ENCODE measurements around the gene DUSP5.
A peak's percentile ranks its signal among the peaks of the same experiment; 100 is the strongest.

DUSP5 gene

GRCh38 chr10:110471566-110472139 lies 26.1 kb upstream of the DUSP5 start:
- H3K27ac Mint-ChIP-seq = peak overlapping the region in 1 of 2 donors; percentile 27
- ATAC-seq (no peak), DNase-seq (no peak)
- H3K9me3 Mint-ChIP-seq = no peaks in the 10 kb centered on the region
- no peak overlapping the region for H3K4me3 Mint-ChIP-seq
- no peaks in the 10 kb centered on the region for H3K4me1 Mint-ChIP-seq
- no peaks in the 10 kb centered on the region for H3K27me3 Mint-ChIP-seq

GRCh38 chr10:110474017-110474416 lies 23.7 kb upstream of the DUSP5 start:
- DNase-seq (no peak), ATAC-seq (no peak)
- Mint-ChIP-seq H3K27me3 (no peaks in the 10 kb centered on the region), H3K4me3 (no peak overlapping the region), H3K27ac (no peak overlapping the region), H3K9me3 (no peaks in the 10 kb centered on the region), H3K4me1 (no peaks in the 10 kb centered on the region)

GRCh38 chr10:110474826-110475225 lies 22.9 kb upstream of the DUSP5 start:
- no peaks in the 10 kb centered on the region for H3K9me3 Mint-ChIP-seq
- H3K27ac Mint-ChIP-seq = no peak overlapping the region
- no peak for DNase-seq
- no peak for ATAC-seq
- H3K4me3 Mint-ChIP-seq = no peak overlapping the region
- H3K27me3 Mint-ChIP-seq = no peaks in the 10 kb centered on the region
- no peaks in the 10 kb centered on the region for H3K4me1 Mint-ChIP-seq

GRCh38 chr10:110475722-110476515 lies 21.8 kb upstream of the DUSP5 start:
- ATAC-seq = no peak
- no peaks in the 10 kb centered on the region for H3K27me3 Mint-ChIP-seq
- no peak overlapping the region for H3K27ac Mint-ChIP-seq
- no peak overlapping the region for H3K4me3 Mint-ChIP-seq
- no peaks in the 10 kb centered on the region for H3K9me3 Mint-ChIP-seq
- DNase-seq = no peak
- H3K4me1 Mint-ChIP-seq = no peaks in the 10 kb centered on the region

- H3K4me3 Mint-ChIP-seq = no peak overlapping the region
- H3K27me3 Mint-ChIP-seq = no peaks in the 10 kb centered on the region
- H3K4me1 Mint-ChIP-seq = no peaks in the 10 kb centered on the region
- H3K27ac Mint-ChIP-seq = no peak overlapping the region
- no peak for DNase-seq
- ATAC-seq = no peak
- no peaks in the 10 kb centered on the region for H3K9me3 Mint-ChIP-seq
These were observed 18.0 kb upstream of the DUSP5 start for GRCh38 chr10:110479710-110480109.

- no peak for DNase-seq
- Mint-ChIP-seq H3K4me3 (no peak overlapping the region), H3K27me3 (no peaks in the 10 kb centered on the region), H3K27ac (no peak overlapping the region), H3K4me1 (no peaks in the 10 kb centered on the region), H3K9me3 (no peaks in the 10 kb centered on the region)
- no peak for ATAC-seq
These were observed 17.3 kb upstream of the DUSP5 start for GRCh38 chr10:110480387-110480786.

- DNase-seq (no peak), ATAC-seq (no peak)
- Mint-ChIP-seq H3K9me3 (no peaks in the 10 kb centered on the region), H3K27me3 (no peaks in the 10 kb centered on the region), H3K27ac (no peak overlapping the region), H3K4me3 (no peak overlapping the region), H3K4me1 (no peaks in the 10 kb centered on the region)
These were observed 15.8 kb upstream of the DUSP5 start for GRCh38 chr10:110481919-110482318.

GRCh38 chr10:110483633-110484032 lies 14.1 kb upstream of the DUSP5 start:
- peaks cover 15% of the 10 kb centered on the region for H3K4me1 Mint-ChIP-seq
- no peak for DNase-seq
- no peak for ATAC-seq
- peaks cover 8% of the 10 kb centered on the region for H3K27me3 Mint-ChIP-seq
- no peak overlapping the region for H3K27ac Mint-ChIP-seq
- no peaks in the 10 kb centered on the region for H3K9me3 Mint-ChIP-seq
- H3K4me3 Mint-ChIP-seq = no peak overlapping the region

- Mint-ChIP-seq H3K4me3 (no peak overlapping the region), H3K27me3 (peaks cover 24% of the 10 kb centered on the region), H3K27ac (no peak overlapping the region), H3K9me3 (no peaks in the 10 kb centered on the region), H3K4me1 (peaks cover 23% of the 10 kb centered on the region)
- DNase-seq (no peak), ATAC-seq (no peak)
These were observed 12.2 kb upstream of the DUSP5 start for GRCh38 chr10:110485541-110485940.

- H3K4me3 Mint-ChIP-seq = no peak overlapping the region
- H3K27me3 Mint-ChIP-seq = peaks cover 26% of the 10 kb centered on the region
- H3K9me3 Mint-ChIP-seq = no peaks in the 10 kb centered on the region
- no peak for ATAC-seq
- no peak overlapping the region for H3K27ac Mint-ChIP-seq
- H3K4me1 Mint-ChIP-seq = peaks cover 23% of the 10 kb centered on the region
- DNase-seq = no peak
These were observed 10.9 kb upstream of the DUSP5 start for GRCh38 chr10:110486680-110487410.

- no peak for ATAC-seq
- Mint-ChIP-seq H3K27me3 (peaks cover 26% of the 10 kb centered on the region), H3K27ac (no peak overlapping the region), H3K4me3 (no peak overlapping the region), H3K9me3 (no peaks in the 10 kb centered on the region), H3K4me1 (peaks cover 23% of the 10 kb centered on the region)
- DNase-seq = no peak
These were observed 10.0 kb upstream of the DUSP5 start for GRCh38 chr10:110487411-110488331.

- no peaks in the 10 kb centered on the region for H3K9me3 Mint-ChIP-seq
- no peak for ATAC-seq
- peaks cover 26% of the 10 kb centered on the region for H3K27me3 Mint-ChIP-seq
- no peak for DNase-seq
- H3K27ac Mint-ChIP-seq = no peak overlapping the region
- H3K4me3 Mint-ChIP-seq = no peak overlapping the region
- H3K4me1 Mint-ChIP-seq = peaks cover 23% of the 10 kb centered on the region
These were observed 9.4 kb upstream of the DUSP5 start for GRCh38 chr10:110488332-110488681.

- no peaks in the 10 kb centered on the region for H3K9me3 Mint-ChIP-seq
- no peak overlapping the region for H3K4me3 Mint-ChIP-seq
- peaks cover 26% of the 10 kb centered on the region for H3K27me3 Mint-ChIP-seq
- DNase-seq = no peak
- ATAC-seq = no peak
- H3K27ac Mint-ChIP-seq = no peak overlapping the region
- peaks cover 23% of the 10 kb centered on the region for H3K4me1 Mint-ChIP-seq
These were observed 8.8 kb upstream of the DUSP5 start for GRCh38 chr10:110488940-110489339.

- Mint-ChIP-seq H3K4me1 (peaks cover 26% of the 10 kb centered on the region), H3K27me3 (peaks cover 26% of the 10 kb centered on the region), H3K27ac (no peak overlapping the region), H3K9me3 (no peaks in the 10 kb centered on the region), H3K4me3 (no peak overlapping the region)
- no peak for DNase-seq
- no peak for ATAC-seq
These were observed 7.1 kb upstream of the DUSP5 start for GRCh38 chr10:110490640-110491039.

- ATAC-seq (no peak), DNase-seq (no peak)
- Mint-ChIP-seq H3K27ac (no peak overlapping the region), H3K9me3 (no peaks in the 10 kb centered on the region), H3K27me3 (peaks cover 26% of the 10 kb centered on the region), H3K4me3 (no peak overlapping the region), H3K4me1 (peaks cover 33% of the 10 kb centered on the region)
These were observed 6.4 kb upstream of the DUSP5 start for GRCh38 chr10:110491346-110491745.
